GM23338 (cell line): ENCODE measurements around the gene CAPN7. TPM values are rescaled to one million over a fixed set of nuclear protein-coding genes. Genes with fewer than 3 reads are reported as not detected.

Experiments used
- ATAC-seq: fragments of 200-7000 bp; cut with Tn5 transposase; 3 replicates; pipeline ENCODE4 v1.9.1; 2020
- DNase-seq: peaks from one replicate; pipeline ENCODE4 v3.0.0-alpha.2; 2015; ENCODE audit warnings: low spot score
- H2AFZ ChIP-seq: fragments of 200-600 bp; sonication (generic); 2 replicates; pipeline ENCODE4 v1.8.0; 2016; ENCODE audit warnings: antibody characterized with exemption, mild to moderate bottlenecking, moderate library complexity
- H3F3A ChIP-seq: fragments of 200-600 bp; sonication (generic); replicated peaks from 2 replicates; pipeline ENCODE4 v1.8.0; 2017; ENCODE audit warnings: antibody characterized with exemption, mixed run types, low read depth
- H3K27ac ChIP-seq: fragments of 200-600 bp; sonication (generic); 2 replicates; pipeline ENCODE4 v1.6.1; 2016; ENCODE audit warnings: low read depth
- H3K27me3 ChIP-seq: fragments of 200-600 bp; sonication (generic); 2 replicates; pipeline ENCODE4 v1.8.0; 2016; ENCODE audit warnings: mild to moderate bottlenecking, mixed run types, moderate library complexity; ENCODE audit not compliant: insufficient read depth
- H3K36me3 ChIP-seq: fragments of 200-600 bp; sonication (generic); 2 replicates; pipeline ENCODE4 v1.8.0; 2016; ENCODE audit warnings: mild to moderate bottlenecking; ENCODE audit not compliant: insufficient read depth
- H3K4me1 ChIP-seq: fragments of 200-600 bp; sonication (generic); 2 replicates; pipeline ENCODE4 v1.8.0; 2016; ENCODE audit warnings: mild to moderate bottlenecking, moderate library complexity; ENCODE audit not compliant: insufficient read depth
- H3K4me2 ChIP-seq: fragments of 200-600 bp; sonication (generic); 2 replicates; pipeline ENCODE4 v1.7.1; 2017; ENCODE audit warnings: mixed run types
- H3K4me3 ChIP-seq: fragments of 200-600 bp; sonication (generic); 2 replicates; pipeline ENCODE4 v1.6.1; 2016; ENCODE audit warnings: mixed run types
- H3K79me2 ChIP-seq: fragments of 200-600 bp; sonication (generic); replicated peaks from 2 replicates; pipeline ENCODE4 v1.8.0; 2017; ENCODE audit warnings: mild to moderate bottlenecking; ENCODE audit not compliant: insufficient read depth
- H3K9me2 ChIP-seq: fragments of 200-600 bp; sonication (generic); 2 replicates; pipeline ENCODE4 v1.8.0; 2017; ENCODE audit not compliant: insufficient read depth
- H4K20me1 ChIP-seq: fragments of 200-600 bp; sonication (generic); replicated peaks from 2 replicates; pipeline ENCODE4 v1.8.0; 2017; ENCODE audit warnings: mild to moderate bottlenecking; ENCODE audit not compliant: insufficient read depth
- H3K27ac Mint-ChIP-seq: 2 replicates; pipeline ENCODE4 v1.8.0; 2020; ENCODE audit warnings: inconsistent platforms, mild to moderate bottlenecking, moderate library complexity, mixed read lengths
- H3K27me3 Mint-ChIP-seq: 3 replicates; pipeline ENCODE4 v1.8.0; 2022; ENCODE audit warnings: low read depth, mild to moderate bottlenecking, moderate library complexity, mixed read lengths, inconsistent platforms; ENCODE audit not compliant: insufficient read depth, poor library complexity
- H3K36me3 Mint-ChIP-seq: 3 replicates; pipeline ENCODE4 v1.8.0; 2021; ENCODE audit warnings: low read depth, mild to moderate bottlenecking, inconsistent platforms, moderate library complexity, mixed read lengths
- H3K4me1 Mint-ChIP-seq: 3 replicates; pipeline ENCODE4 v1.8.0; 2020; ENCODE audit warnings: mild to moderate bottlenecking, inconsistent platforms, mixed read lengths
- H3K4me3 Mint-ChIP-seq: 3 replicates; pipeline ENCODE4 v1.8.0; 2021; ENCODE audit warnings: moderate library complexity, mild to moderate bottlenecking, inconsistent platforms, mixed read lengths
- H3K9me3 Mint-ChIP-seq: 3 replicates; pipeline ENCODE4 v1.8.0; 2020; ENCODE audit warnings: moderate library complexity, mild to moderate bottlenecking, inconsistent platforms, mixed read lengths
- EZH2 ChIP-seq: fragments of 200-600 bp; sonication (generic); IDR thresholded peaks from one replicate; pipeline ENCODE4 v1.8.0; 2017; ENCODE audit warnings: antibody characterized with exemption, mild to moderate bottlenecking, low read depth; ENCODE audit not compliant: unreplicated experiment
- EZH2phosphoT487 ChIP-seq: fragments of 200-600 bp; sonication (generic); IDR thresholded peaks from one replicate; pipeline ENCODE4 v1.8.1; 2018; ENCODE audit warnings: antibody characterized with exemption; ENCODE audit not compliant: unreplicated experiment
- JUNB ChIP-seq: IDR thresholded peaks from one replicate; pipeline ENCODE4 v1.6.1; 2016; ENCODE audit warnings: antibody characterized with exemption; ENCODE audit not compliant: unreplicated experiment
- NANOG ChIP-seq: IDR thresholded peaks from 2 replicates; pipeline ENCODE4 v1.6.1; 2016; ENCODE audit warnings: antibody characterized with exemption, borderline replicate concordance
- POLR2AphosphoS5 ChIP-seq: IDR thresholded peaks from 2 replicates; pipeline ENCODE4 v1.6.1; 2016; ENCODE audit warnings: antibody characterized with exemption, low read depth
- ZNF331 ChIP-seq: fragments of 250-450 bp; sonication (Bioruptor Pico); IDR thresholded peaks from 2 replicates; pipeline ENCODE4 v1.5.0; 2020; ENCODE audit warnings: low read depth, mild to moderate bottlenecking, moderate library complexity
- polyA plus RNA-seq: library from polyadenylated mRNA; unstranded; fragments of >200 nt; fragmentation: Nextera tagmentation; extraction: Ambion mirVana; gene quantifications from 2 replicates; pipeline ENCODE4 v1.2.1, GENCODE V29; 2016
- total RNA-seq: library from RNA; depleted of rRNA; stranded (reverse); fragments of >200 nt; shearing (Covaris generic); gene quantifications from 2 replicates; pipeline ENCODE4 v1.2.3, GENCODE V29; 2014
- TF ChIP-seq, protein P1 (sequence below): IDR thresholded peaks from 2 replicates; pipeline ENCODE4 v1.6.1; 2016; ENCODE audit warnings: antibody characterized with exemption
- TF ChIP-seq, protein P2 (sequence below), 2 experiments: fragments of 200-600 bp in 1 of 2; sonication (generic) in 1 of 2; conservative IDR thresholded peaks; 2 replicates each; pipeline versions ENCODE4 v1.5.1 to v1.6.1; 2016 to 2017; ENCODE audit warnings: antibody characterized with exemption in 2 of 2, low read depth in 2 of 2, mild to moderate bottlenecking in 2 of 2, moderate library complexity in 1 of 2
- TF ChIP-seq, protein P3 (sequence below): IDR thresholded peaks from one replicate; pipeline ENCODE4 v1.6.1; 2018; ENCODE audit warnings: antibody characterized with exemption; ENCODE audit not compliant: unreplicated experiment

Gene CAPN7
- total and polyA plus RNA-seq, 2 experiments from 2014 or later, result 9.9 to 18.1 TPM

DNA sequence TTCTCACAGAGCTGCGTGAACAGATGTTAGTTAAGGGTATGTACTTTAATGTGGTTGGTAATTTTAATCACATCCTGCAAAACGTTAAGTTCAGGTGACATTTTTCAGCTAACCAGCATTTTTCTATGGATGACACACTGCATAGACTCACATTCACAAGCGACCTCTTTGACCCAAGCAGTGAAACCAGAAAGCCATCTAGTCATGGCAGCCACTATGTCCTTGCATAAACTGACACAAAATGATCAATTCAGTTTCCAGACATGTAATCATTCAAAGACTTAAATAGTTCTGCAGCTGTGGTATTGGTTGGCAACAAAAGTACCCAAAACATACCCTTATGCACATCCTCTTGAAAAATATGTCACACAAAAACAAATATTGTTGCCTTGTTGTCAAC, 7.4 kb upstream of the CAPN7 start (continued):
- TF ChIP-seq, protein P1, sequence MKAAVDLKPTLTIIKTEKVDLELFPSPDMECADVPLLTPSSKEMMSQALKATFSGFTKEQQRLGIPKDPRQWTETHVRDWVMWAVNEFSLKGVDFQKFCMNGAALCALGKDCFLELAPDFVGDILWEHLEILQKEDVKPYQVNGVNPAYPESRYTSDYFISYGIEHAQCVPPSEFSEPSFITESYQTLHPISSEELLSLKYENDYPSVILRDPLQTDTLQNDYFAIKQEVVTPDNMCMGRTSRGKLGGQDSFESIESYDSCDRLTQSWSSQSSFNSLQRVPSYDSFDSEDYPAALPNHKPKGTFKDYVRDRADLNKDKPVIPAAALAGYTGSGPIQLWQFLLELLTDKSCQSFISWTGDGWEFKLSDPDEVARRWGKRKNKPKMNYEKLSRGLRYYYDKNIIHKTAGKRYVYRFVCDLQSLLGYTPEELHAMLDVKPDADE, result no peak
- no peak for TF ChIP-seq EZH2
- no peak for TF ChIP-seq ZNF331 (CRISPR knock-in tag)
- no peak for TF ChIP-seq EZH2phosphoT487
- TF ChIP-seq JUNB, result no peak

- Histone ChIP-seq H3K27me3 (no peaks in the 10 kb centered on the region), H3K36me3 (no peaks in the 10 kb centered on the region), H3K9me2 (no peaks in the 10 kb centered on the region), H2AFZ (no peak overlapping the region), H3K4me3 (no peak overlapping the region), H4K20me1 (no peaks in the 10 kb centered on the region), H3K4me2 (no peak overlapping the region), H3K4me1 (no peaks in the 10 kb centered on the region), H3K27ac (no peak overlapping the region), H3K79me2 (no peaks in the 10 kb centered on the region), H3F3A (no peaks in the 10 kb centered on the region)
- Mint-ChIP-seq H3K27me3 (peaks cover 2% of the 10 kb centered on the region), H3K27ac (no peak overlapping the region), H3K4me3 (no peak overlapping the region), H3K36me3 (no peaks in the 10 kb centered on the region), H3K9me3 (peaks cover 5% of the 10 kb centered on the region; the same call in 2 of the 3 replicates), H3K4me1 (no peaks in the 10 kb centered on the region; the same call in 1 of the 3 replicates)
- ATAC-seq (no peak), DNase-seq (no peak)
- TF ChIP-seq EZH2, result no peak
Observed at GRCh38 chr3:15199493-15200105, 6.4 kb upstream of the CAPN7 start.

GRCh38 chr3:15204005-15204404, 2.0 kb upstream of the CAPN7 start:
- Mint-ChIP-seq H3K9me3 (peaks cover 5% of the 10 kb centered on the region; the same call in 2 of the 3 replicates), H3K27ac (no peak overlapping the region), H3K4me3 (no peak overlapping the region), H3K36me3 (no peaks in the 10 kb centered on the region), H3K4me1 (peaks cover 10% of the 10 kb centered on the region), H3K27me3 (peaks cover 2% of the 10 kb centered on the region)
- Histone ChIP-seq H2AFZ (no peak overlapping the region), H4K20me1 (no peaks in the 10 kb centered on the region), H3K4me2 (no peak overlapping the region), H3K79me2 (peaks cover 21% of the 10 kb centered on the region), H3K4me3 (no peak overlapping the region), H3K4me1 (no peaks in the 10 kb centered on the region), H3K36me3 (no peaks in the 10 kb centered on the region), H3F3A (no peaks in the 10 kb centered on the region), H3K27ac (no peak overlapping the region), H3K9me2 (no peaks in the 10 kb centered on the region), H3K27me3 (no peaks in the 10 kb centered on the region)
- no peak for ATAC-seq
- DNase-seq, result no peak
- TF ChIP-seq, protein P2, sequence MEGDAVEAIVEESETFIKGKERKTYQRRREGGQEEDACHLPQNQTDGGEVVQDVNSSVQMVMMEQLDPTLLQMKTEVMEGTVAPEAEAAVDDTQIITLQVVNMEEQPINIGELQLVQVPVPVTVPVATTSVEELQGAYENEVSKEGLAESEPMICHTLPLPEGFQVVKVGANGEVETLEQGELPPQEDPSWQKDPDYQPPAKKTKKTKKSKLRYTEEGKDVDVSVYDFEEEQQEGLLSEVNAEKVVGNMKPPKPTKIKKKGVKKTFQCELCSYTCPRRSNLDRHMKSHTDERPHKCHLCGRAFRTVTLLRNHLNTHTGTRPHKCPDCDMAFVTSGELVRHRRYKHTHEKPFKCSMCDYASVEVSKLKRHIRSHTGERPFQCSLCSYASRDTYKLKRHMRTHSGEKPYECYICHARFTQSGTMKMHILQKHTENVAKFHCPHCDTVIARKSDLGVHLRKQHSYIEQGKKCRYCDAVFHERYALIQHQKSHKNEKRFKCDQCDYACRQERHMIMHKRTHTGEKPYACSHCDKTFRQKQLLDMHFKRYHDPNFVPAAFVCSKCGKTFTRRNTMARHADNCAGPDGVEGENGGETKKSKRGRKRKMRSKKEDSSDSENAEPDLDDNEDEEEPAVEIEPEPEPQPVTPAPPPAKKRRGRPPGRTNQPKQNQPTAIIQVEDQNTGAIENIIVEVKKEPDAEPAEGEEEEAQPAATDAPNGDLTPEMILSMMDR (conservative IDR thresholded peaks at IDR 0.05; ENCODE audit: low read depth in 2 of 2), result no peak
- TF ChIP-seq, protein P3, sequence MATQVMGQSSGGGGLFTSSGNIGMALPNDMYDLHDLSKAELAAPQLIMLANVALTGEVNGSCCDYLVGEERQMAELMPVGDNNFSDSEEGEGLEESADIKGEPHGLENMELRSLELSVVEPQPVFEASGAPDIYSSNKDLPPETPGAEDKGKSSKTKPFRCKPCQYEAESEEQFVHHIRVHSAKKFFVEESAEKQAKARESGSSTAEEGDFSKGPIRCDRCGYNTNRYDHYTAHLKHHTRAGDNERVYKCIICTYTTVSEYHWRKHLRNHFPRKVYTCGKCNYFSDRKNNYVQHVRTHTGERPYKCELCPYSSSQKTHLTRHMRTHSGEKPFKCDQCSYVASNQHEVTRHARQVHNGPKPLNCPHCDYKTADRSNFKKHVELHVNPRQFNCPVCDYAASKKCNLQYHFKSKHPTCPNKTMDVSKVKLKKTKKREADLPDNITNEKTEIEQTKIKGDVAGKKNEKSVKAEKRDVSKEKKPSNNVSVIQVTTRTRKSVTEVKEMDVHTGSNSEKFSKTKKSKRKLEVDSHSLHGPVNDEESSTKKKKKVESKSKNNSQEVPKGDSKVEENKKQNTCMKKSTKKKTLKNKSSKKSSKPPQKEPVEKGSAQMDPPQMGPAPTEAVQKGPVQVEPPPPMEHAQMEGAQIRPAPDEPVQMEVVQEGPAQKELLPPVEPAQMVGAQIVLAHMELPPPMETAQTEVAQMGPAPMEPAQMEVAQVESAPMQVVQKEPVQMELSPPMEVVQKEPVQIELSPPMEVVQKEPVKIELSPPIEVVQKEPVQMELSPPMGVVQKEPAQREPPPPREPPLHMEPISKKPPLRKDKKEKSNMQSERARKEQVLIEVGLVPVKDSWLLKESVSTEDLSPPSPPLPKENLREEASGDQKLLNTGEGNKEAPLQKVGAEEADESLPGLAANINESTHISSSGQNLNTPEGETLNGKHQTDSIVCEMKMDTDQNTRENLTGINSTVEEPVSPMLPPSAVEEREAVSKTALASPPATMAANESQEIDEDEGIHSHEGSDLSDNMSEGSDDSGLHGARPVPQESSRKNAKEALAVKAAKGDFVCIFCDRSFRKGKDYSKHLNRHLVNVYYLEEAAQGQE, result no peak
- no peak for TF ChIP-seq EZH2phosphoT487
- no peak for TF ChIP-seq JUNB
- TF ChIP-seq NANOG, result no peak
- no peak for TF ChIP-seq POLR2AphosphoS5
